CD14-positive monocyte (primary cell): Measurements from ENCODE around the gene RSPH1. TPM values are rescaled to one million over a fixed set of nuclear protein-coding genes. Genes with fewer than 3 reads are reported as not detected.

ENCODE experiments used
- DNase-seq, 3 donors: peaks; one replicate each; pipeline ENCODE4 v3.0.0-alpha.2; 2011 to 2022
- H2AFZ ChIP-seq: 2 replicates; pipeline ENCODE4 v1.6.0; 2012; ENCODE audit warnings: mild to moderate bottlenecking, low read depth, low read length, inconsistent platforms; ENCODE audit not compliant: insufficient read depth, poor library complexity, severe bottlenecking
- H3K27ac ChIP-seq, 2 donors: 1 replicate in 1 of 2; 2 replicates in 1 of 2; pipeline ENCODE4 v1.5.1; 2012 to 2013; ENCODE audit warnings: low read length in 2 of 2, control low read depth in 1 of 2, inconsistent platforms in 1 of 2, low read depth in 1 of 2, mild to moderate bottlenecking in 1 of 2
- H3K27me3 ChIP-seq, 2 donors: one replicate each; pipeline versions ENCODE4 v1.6.0 to v1.6.1; 2011 to 2013; ENCODE audit warnings: low read length in 2 of 2; ENCODE audit not compliant: control insufficient read depth in 2 of 2, insufficient read depth in 2 of 2
- H3K36me3 ChIP-seq, 2 donors: replicated peaks in 1 of 2; 1 replicate in 1 of 2; 2 replicates in 1 of 2; pipeline versions ENCODE4 v1.5.1 to v1.6.1; 2012 to 2013; ENCODE audit warnings: low read length in 2 of 2, control low read depth in 1 of 2, inconsistent platforms in 1 of 2, mild to moderate bottlenecking in 1 of 2; ENCODE audit not compliant: insufficient read depth in 2 of 2, control insufficient read depth in 1 of 2
- H3K4me1 ChIP-seq, 2 donors: 1 replicate in 1 of 2; 2 replicates in 1 of 2; pipeline versions ENCODE4 v1.5.1 to v1.6.1; 2012 to 2013; ENCODE audit warnings: low read length in 2 of 2, control low read depth in 1 of 2, inconsistent platforms in 1 of 2, mild to moderate bottlenecking in 1 of 2, moderate library complexity in 1 of 2; ENCODE audit not compliant: insufficient read depth in 2 of 2, control insufficient read depth in 1 of 2
- H3K4me2 ChIP-seq: replicated peaks from 2 replicates; pipeline ENCODE3; 2012; ENCODE audit warnings: low read length, moderate library complexity, mild to moderate bottlenecking; ENCODE audit not compliant: poor library complexity, severe bottlenecking; ENCODE audit errors: extremely low read depth
- H3K4me3 ChIP-seq, 3 experiments: fragments of 200-600 bp in 1 of 3; sonication (generic) in 1 of 3; replicated peaks in 1 of 3; 1 replicate in 2 of 3; 2 replicates in 1 of 3; pipeline ENCODE4 v1.5.1; 2011 to 2013; ENCODE audit warnings: low read length in 3 of 3, mild to moderate bottlenecking in 3 of 3, control low read depth in 2 of 3, low read depth in 2 of 3, inconsistent platforms in 1 of 3, moderate library complexity in 1 of 3
- H3K79me2 ChIP-seq: 2 replicates; pipeline ENCODE4 v1.6.0; 2012; ENCODE audit warnings: mild to moderate bottlenecking, control low read depth, inconsistent platforms, low read length, moderate library complexity; ENCODE audit not compliant: insufficient read depth
- H3K9ac ChIP-seq: 2 replicates; pipeline ENCODE4 v1.6.0; 2017; ENCODE audit warnings: low read length, mild to moderate bottlenecking; ENCODE audit not compliant: insufficient read depth, poor library complexity, severe bottlenecking
- H3K9me3 ChIP-seq, 2 donors: replicated peaks in 1 of 2; 1 replicate in 1 of 2; 2 replicates in 1 of 2; pipeline versions ENCODE4 v1.5.1 to v1.6.1; 2012 to 2013; ENCODE audit warnings: low read length in 2 of 2, control low read depth in 1 of 2; ENCODE audit not compliant: control insufficient read depth in 1 of 2, insufficient read depth in 1 of 2
- H4K20me1 ChIP-seq: 2 replicates; pipeline ENCODE4 v1.6.0; 2012; ENCODE audit warnings: mild to moderate bottlenecking, low read length, control low read depth, moderate library complexity; ENCODE audit not compliant: insufficient read depth
- H3K27ac Mint-ChIP-seq, 7 donors: one replicate each; pipeline ENCODE4 v1.8.0; 2020; ENCODE audit warnings: mild to moderate bottlenecking in 7 of 7, mixed read lengths in 7 of 7, moderate library complexity in 6 of 7, inconsistent platforms in 2 of 7
- H3K27me3 Mint-ChIP-seq, 3 donors: one replicate each; pipeline ENCODE4 v1.8.0; 2021 to 2022; ENCODE audit warnings: low read depth in 3 of 3, mild to moderate bottlenecking in 3 of 3, mixed read lengths in 3 of 3, moderate library complexity in 3 of 3, inconsistent platforms in 1 of 3
- H3K36me3 Mint-ChIP-seq, 2 donors: one replicate each; pipeline ENCODE4 v1.8.0; 2020; ENCODE audit warnings: mixed read lengths in 2 of 2, inconsistent platforms in 1 of 2, mild to moderate bottlenecking in 1 of 2
- H3K4me1 Mint-ChIP-seq: one replicate; pipeline ENCODE4 v1.8.0; 2020; ENCODE audit warnings: mild to moderate bottlenecking, mixed read lengths
- H3K4me3 Mint-ChIP-seq, 2 donors: one replicate each; pipeline ENCODE4 v1.8.0; 2020; ENCODE audit warnings: mild to moderate bottlenecking in 2 of 2, mixed read lengths in 2 of 2, moderate library complexity in 1 of 2
- H3K9me3 Mint-ChIP-seq, 7 donors: one replicate each; pipeline ENCODE4 v1.8.0; 2020 to 2022; ENCODE audit warnings: mixed read lengths in 7 of 7, mild to moderate bottlenecking in 6 of 7, moderate library complexity in 6 of 7, inconsistent platforms in 2 of 7
- CTCF ChIP-seq: fragments of 200-600 bp; IDR thresholded peaks from one replicate; pipeline ENCODE4 v1.8.0; 2022; ENCODE audit warnings: antibody characterized with exemption, mild to moderate bottlenecking
- WGBS: methylation state at CpG from one replicate; pipeline ENCODE4 v1.1.5; 2013; ENCODE audit warnings: missing lambda C conversion rate; ENCODE audit not compliant: insufficient coverage; 5-methylcytosine and 5-hydroxymethylcytosine counted together
- intact Hi-C, 2 donors: fragments of 100-400 bp; cut with micrococcal nuclease; formaldehyde crosslinking; loops; one replicate each; pipeline versions ENCODE4 v1.15.0 to v1.15.1; 2023
- polyA plus RNA-seq, 3 donors: library from polyadenylated mRNA; depleted of rRNA in 1 of 3; unstranded in 2 of 3; stranded (reverse) in 1 of 3; fragments of 300-500 nt in 2 of 3; fragments of >200 nt in 1 of 3; fragmentation: Illumina TruSeq in 2 of 3; gene quantifications; 1 replicate in 2 of 3; 2 replicates in 1 of 3; pipeline ENCODE4 v1.2.3, GENCODE V29; 2012 to 2021

The RSPH1 gene
- polyA plus RNA-seq, 3 donors, result 0.03 TPM; not detected in 2

- no peaks in the 10 kb centered on the region for H4K20me1 ChIP-seq
- no peaks in the 10 kb centered on the region for H3K79me2 ChIP-seq
- Mint-ChIP-seq H3K36me3 (no peaks in the 10 kb centered on the region), H3K27ac (no peak overlapping the region), H3K4me1 (peaks cover 7% of the 10 kb centered on the region), H3K9me3 (peaks cover 0 to 3% (median 0%) of the 10 kb centered on the region in 7 donors), H3K4me3 (no peak overlapping the region), H3K27me3 (peaks cover 0 to 6% (median 5%) of the 10 kb centered on the region in 3 donors)
- H3K36me3 ChIP-seq, result no peaks in the 10 kb centered on the region
- no peaks in the 10 kb centered on the region for H3K27me3 ChIP-seq
- H3K9me3 ChIP-seq, result no peaks in the 10 kb centered on the region
- H3K4me1 ChIP-seq, result no peaks in the 10 kb centered on the region
- no peak for DNase-seq
- no peak for TF ChIP-seq CTCF
- H3K9ac ChIP-seq, result no peak overlapping the region
- H3K27ac ChIP-seq, result no peak overlapping the region
- 100% methylated on average over 2 of the region's 8 CpGs for WGBS
- intact Hi-C loops, result no loop called here
- H2AFZ ChIP-seq, result no peak overlapping the region
- H3K4me3 ChIP-seq, result no peak overlapping the region
- no peak overlapping the region for H3K4me2 ChIP-seq
Observed at GRCh38 chr21:42456457-42456856, 39.6 kb downstream of the RSPH1 start.

- Histone ChIP-seq H3K36me3 (no peaks in the 10 kb centered on the region), H4K20me1 (no peaks in the 10 kb centered on the region), H3K4me3 (no peak overlapping the region), H3K4me1 (no peaks in the 10 kb centered on the region), H3K4me2 (no peak overlapping the region), H3K9me3 (no peaks in the 10 kb centered on the region), H3K27ac (no peak overlapping the region), H2AFZ (no peak overlapping the region), H3K79me2 (no peaks in the 10 kb centered on the region), H3K9ac (no peak overlapping the region), H3K27me3 (no peaks in the 10 kb centered on the region)
- TF ChIP-seq CTCF, result no peak
- no peak for DNase-seq
- peaks cover 0 to 2% (median 0%) of the 10 kb centered on the region in 7 donors for H3K9me3 Mint-ChIP-seq
- H3K27me3 Mint-ChIP-seq, result peaks cover 0 to 6% (median 5%) of the 10 kb centered on the region in 3 donors
- no peaks in the 10 kb centered on the region for H3K36me3 Mint-ChIP-seq
- H3K4me1 Mint-ChIP-seq, result peaks cover 7% of the 10 kb centered on the region
- intact Hi-C loops, result no loop called here
- H3K4me3 Mint-ChIP-seq, result no peak overlapping the region
- no peak overlapping the region for H3K27ac Mint-ChIP-seq
- 96% methylated on average over 8 of the region's 10 CpGs for WGBS
Observed at GRCh38 chr21:42455754-42456440, 40.1 kb downstream of the RSPH1 start.
